Skin epidermis (tissue), 12 donors: ENCODE results near the gene PLXNA4.
"Not testable (repeated sequence)": the region's sequence is repeated elsewhere in the genome, so short reads cannot be mapped to it uniquely, and the experiment has no call there.

Experiments used
- H3K27ac ChIP-seq, 21 experiments: fragments of 200-600 bp; sonication (generic) in 11 of 21; one replicate each; pipeline ENCODE4 v1.5.0; 2020; ENCODE audit warnings: mild to moderate bottlenecking in 3 of 21, inconsistent platforms in 2 of 21, moderate library complexity in 2 of 21
- H3K4me3 ChIP-seq, 7 experiments: fragments of 200-600 bp; sonication (generic) in 2 of 7; one replicate each; pipeline ENCODE4 v1.5.0; 2020; ENCODE audit warnings: inconsistent platforms in 2 of 7, mild to moderate bottlenecking in 2 of 7, moderate library complexity in 1 of 7

PLXNA4 gene

DNA sequence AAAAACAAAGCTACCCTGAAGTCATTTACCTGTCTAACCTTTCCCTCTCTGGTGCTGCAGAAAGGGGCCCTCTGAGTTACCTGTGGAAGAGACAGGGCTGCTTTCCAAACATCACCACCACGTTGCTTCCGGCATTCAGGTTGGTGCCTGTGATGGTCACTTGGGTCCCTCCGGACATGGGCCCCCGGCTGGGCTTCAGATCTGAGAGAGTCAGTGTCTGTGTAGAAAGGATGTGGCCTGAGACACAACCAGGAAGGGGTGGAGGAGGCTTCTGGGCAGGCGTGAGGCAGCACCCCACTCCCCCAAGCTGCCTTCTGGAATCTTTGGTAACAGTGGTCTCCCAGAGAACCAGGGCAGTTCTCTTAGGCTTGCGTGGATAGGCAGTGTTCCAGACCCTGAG lies 388.9 kb downstream of the PLXNA4 start:
- no peak overlapping the region for H3K27ac ChIP-seq
- H3K4me3 ChIP-seq: no peak overlapping the region

- H3K4me3 ChIP-seq: no peak overlapping the region
These were observed 391.1 kb downstream of the PLXNA4 start for GRCh38 chr7:132185150-132185549.

DNA sequence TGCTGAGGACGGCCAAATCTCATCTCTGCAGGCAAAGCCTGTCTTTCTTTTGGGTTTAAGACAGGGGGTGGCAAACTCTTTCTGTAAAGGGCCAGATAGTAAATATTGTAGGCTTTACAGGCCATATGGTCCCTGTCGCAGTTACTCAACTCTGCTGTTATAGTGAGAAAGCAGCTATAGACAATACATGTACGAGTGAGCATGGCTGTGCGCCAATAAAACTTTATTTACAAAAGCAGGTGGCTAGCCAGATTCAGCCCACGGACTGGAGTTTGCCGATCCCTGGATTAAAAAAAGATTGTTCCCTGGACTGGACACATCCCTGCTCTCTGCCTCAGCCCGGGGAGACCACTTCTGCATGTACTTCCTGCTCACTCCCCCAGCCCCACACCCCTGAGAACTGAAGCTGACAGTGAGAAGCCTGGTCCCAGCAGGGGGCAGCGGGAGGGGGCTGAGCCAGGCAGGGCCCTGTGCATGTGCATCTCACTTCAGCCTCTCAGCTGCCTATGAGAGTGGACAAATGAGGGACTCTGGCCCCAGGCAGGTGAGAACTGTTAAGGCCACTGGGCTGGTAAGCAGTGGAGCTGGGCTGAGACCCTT lies 392.4 kb downstream of the PLXNA4 start:
- H3K4me3 ChIP-seq: no peak overlapping the region
- H3K27ac ChIP-seq: no peak overlapping the region

More at GRCh38 chr7:132185150-132185549, 391.1 kb downstream of the PLXNA4 start:
- no peak overlapping the region for H3K27ac ChIP-seq

- no peak overlapping the region for H3K4me3 ChIP-seq
- no peak overlapping the region for H3K27ac ChIP-seq
These were observed 393.3 kb downstream of the PLXNA4 start for GRCh38 chr7:132182992-132183391.

GRCh38 chr7:132181946-132182685 lies 394.2 kb downstream of the PLXNA4 start:
- Histone ChIP-seq H3K27ac (no peak overlapping the region), H3K4me3 (no peak overlapping the region)

DNA sequence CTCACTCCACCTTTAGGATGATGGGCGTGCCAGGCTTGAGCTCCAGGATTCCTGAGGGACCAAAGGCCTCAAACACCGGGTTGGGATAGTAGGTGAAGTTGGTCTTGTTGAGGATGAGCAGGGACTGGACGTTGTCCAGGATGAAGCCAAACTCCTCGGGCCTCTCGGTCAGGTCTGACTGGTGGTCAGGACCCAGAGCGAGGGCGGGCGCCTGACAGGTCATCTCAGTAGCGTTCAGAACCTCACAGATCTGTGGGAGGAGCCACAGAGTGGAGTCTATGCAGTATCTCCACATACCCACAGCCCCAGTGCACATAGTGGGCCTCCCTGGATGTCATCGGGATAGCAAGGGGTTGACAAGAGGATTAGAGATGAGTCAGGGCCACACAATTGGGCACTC lies 394.9 kb downstream of the PLXNA4 start:
- H3K27ac ChIP-seq: no peak overlapping the region
- H3K4me3 ChIP-seq: no peak overlapping the region

DNA sequence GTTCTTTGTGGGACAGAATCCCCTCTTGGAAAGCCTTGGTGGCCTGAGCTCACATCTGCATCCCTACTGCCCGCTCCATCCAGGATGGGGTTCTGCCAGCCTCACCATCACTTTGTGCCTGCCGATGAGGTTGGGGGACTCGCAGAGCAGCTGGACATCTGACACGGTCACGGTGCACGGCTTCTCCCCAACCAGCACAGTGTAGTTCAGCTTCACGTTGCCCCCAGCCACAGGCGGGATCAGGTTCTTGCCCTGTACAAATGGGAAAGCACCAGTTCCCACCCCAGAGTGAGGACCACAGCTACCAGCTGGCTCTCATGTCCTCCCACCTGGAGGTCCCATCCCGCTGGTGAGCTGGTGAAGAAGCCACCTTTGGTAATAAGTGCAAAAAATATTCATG lies 395.8 kb downstream of the PLXNA4 start:
- no peak overlapping the region for H3K27ac ChIP-seq
- H3K4me3 ChIP-seq: no peak overlapping the region

DNA sequence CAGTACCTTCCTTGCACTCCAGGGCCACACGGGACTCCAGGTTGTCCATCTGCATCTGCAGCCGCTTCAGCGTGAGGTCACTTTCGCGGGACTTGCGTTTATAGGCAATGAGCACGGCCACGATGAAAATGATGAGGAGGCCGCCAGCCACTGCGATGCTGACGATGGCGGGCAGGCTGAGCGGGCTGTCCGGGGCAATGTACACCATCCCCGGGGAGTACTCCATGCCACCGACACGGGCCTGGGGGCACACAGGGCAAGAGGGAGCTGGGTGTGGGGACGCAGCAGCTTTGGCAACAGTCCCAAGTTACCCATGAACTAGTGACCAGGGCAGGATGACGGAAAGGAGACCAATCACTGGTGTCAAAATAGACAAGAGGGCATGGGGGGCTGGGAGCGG lies 396.6 kb downstream of the PLXNA4 start:
- H3K4me3 ChIP-seq: no peak overlapping the region
- no peak overlapping the region for H3K27ac ChIP-seq

- Histone ChIP-seq H3K27ac (no peak overlapping the region), H3K4me3 (no peak overlapping the region)
These were observed 397.2 kb downstream of the PLXNA4 start for GRCh38 chr7:132179080-132179430.

DNA sequence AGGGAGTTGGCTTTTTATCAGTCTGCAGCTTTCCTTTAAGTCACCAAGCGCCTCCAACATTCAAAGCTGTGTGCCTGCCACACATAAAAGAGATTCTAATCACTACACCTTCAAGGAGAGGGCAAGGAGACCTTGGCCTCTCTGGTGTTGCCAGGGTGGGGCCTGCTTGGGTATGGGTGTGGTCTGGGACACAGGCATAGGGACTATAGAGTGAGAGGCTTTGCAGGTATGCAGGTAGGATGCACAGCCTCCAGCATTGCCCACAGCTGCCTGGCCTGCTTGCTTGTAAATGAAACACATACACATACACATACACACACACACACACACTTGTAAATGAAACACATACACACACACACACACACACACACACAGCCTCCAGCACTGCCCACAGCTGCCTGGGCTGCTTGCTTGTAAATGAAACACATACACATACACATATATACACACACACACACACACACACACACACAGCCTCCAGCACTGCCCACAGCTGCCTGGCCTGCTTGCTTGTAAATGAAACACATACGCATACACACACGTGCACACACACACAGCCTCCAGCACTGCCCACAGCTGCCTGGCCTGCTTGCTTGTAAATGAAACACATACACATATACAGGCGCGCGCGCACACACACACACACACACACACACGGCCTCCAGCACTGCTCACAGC lies 397.7 kb downstream of the PLXNA4 start:
- H3K4me3 ChIP-seq, H3K27ac ChIP-seq: not testable (repeated sequence)

- H3K4me3 ChIP-seq: no peak overlapping the region
- H3K27ac ChIP-seq: no peak overlapping the region
These were observed 398.4 kb downstream of the PLXNA4 start for GRCh38 chr7:132177708-132178401.

- no peak overlapping the region for H3K4me3 ChIP-seq
- H3K27ac ChIP-seq: no peak overlapping the region
These were observed 399.6 kb downstream of the PLXNA4 start for GRCh38 chr7:132176719-132177118.

GRCh38 chr7:132171130-132171576 lies 405.1 kb downstream of the PLXNA4 start:
- H3K4me3 ChIP-seq: no peak overlapping the region
- no peak overlapping the region for H3K27ac ChIP-seq

DNA sequence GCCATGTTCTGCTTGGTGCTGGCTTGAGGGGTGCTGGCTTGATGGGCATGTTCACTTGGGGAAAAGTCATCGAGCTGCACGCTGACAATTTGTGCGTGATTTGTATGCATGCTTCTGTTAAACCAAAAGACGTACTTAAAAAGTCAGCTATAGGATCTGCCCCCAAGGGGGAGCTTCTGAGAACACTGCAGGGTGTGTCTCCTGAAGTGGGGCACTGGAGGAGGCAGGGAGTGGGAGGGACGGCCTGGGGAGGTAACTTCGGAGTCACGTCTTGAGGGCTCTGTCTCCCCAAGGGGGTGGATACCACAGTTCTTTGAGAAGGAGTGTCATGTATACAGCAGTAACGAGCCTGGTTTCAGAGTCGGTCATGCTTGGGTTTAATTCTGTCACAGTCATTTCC lies 406.5 kb downstream of the PLXNA4 start:
- no peak overlapping the region for H3K4me3 ChIP-seq
- H3K27ac ChIP-seq: no peak overlapping the region

- Histone ChIP-seq H3K27ac (no peak overlapping the region), H3K4me3 (no peak overlapping the region)
These were observed 408.0 kb downstream of the PLXNA4 start for GRCh38 chr7:132168239-132168638.

GRCh38 chr7:132165695-132166094 lies 410.6 kb downstream of the PLXNA4 start:
- not testable (repeated sequence) for H3K27ac ChIP-seq, H3K4me3 ChIP-seq

DNA sequence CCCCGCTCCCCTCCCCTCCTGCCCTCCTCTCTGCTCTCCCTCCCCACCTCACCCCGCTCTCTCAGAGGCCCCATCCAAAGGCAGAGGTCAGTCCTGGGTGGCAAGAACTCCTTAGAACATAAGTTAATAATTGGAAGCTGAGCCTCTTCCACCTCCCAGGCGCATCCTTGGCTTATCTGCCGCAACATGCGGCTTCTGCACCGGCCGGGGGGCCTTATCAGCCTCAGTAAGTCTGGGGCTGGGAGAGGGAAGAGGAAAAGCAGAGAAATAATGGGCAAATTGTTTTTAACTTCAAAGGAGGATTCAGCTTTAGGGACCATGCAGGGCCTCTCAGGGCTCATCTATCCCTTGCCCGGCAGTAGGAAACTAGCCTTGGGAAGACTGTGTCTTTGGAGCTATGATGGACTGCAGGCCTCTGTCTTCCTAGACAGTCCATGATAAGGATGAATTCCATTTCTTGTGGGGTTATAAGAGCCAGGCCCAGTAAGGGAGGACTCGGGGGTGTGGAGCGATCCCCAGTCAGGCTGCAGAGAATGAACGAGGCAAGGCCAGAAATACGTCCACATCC lies 411.6 kb downstream of the PLXNA4 start:
- Histone ChIP-seq H3K27ac (no peak overlapping the region), H3K4me3 (no peak overlapping the region)

DNA sequence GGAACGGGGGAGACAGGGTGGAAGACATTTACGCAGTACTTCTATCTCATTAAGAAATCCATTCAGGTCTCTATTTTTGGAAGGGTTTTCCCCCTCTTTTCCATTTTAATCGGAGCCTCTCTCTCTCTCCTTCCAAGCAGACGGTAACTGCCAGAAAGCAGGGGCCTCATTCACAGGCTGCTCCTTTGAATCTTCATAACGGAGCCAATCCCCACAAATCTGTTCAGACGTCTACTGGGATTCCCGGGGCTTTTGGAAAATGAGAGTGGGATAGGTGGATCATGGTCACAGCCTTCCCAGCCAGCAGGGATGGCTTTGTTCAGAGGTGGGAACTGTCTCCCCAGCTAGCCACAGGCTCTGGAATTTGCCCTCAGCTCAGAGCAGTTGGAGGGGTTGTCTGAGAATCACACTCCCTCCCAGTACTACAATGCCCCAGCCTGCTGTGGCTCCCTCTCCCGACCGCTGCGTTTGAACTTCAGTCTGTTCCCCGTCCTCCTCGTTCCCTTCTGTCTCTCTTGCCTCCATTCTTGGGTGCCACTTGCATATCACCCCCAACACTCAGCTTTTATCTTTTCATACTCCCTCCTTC lies 413.6 kb downstream of the PLXNA4 start:
- Histone ChIP-seq H3K27ac (peak overlapping the region in 1 of 21 experiments; percentile 5), H3K4me3 (no peak overlapping the region)

DNA sequence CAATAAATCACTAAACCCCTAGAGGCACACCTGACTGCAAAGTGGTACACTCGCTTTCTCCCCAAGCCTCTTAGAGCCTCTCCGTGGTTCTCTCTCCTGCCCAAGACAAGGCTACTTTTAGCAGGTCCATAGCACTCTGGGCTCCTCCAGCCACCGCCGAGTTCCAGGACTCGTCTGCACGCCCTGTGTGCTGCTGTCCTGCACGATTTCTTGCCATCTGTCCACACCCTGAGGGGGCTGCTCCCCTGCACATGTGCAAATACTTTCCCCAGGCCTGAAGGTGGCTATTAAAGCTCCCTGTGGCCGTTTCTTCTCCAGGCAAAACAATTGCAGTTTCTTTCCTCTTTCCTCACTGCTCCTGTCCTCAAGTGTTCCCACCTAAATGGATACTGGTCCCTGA lies 414.3 kb downstream of the PLXNA4 start:
- peak overlapping the region in 1 of 21 experiments; percentile 74 for H3K27ac ChIP-seq

DNA sequence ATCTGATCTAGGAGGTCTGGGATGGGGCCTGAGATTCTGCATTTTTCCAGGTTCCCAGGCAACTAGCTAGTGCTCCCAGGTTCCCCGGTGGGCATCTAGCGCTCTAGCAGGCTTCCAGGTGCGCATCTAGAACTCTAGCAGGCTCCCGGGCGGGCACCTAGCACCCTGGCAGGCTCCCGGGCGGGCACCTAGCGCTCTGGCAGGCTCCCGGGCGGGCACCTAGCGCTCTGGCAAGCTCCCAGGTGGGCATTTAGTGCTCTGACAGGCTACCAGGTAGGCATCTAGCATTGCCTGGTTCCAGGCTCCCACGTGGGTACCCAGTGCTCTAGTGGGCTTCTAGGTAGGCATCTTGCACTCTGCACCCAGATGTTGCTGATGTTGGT lies 414.7 kb downstream of the PLXNA4 start:
- Histone ChIP-seq H3K4me3 (no peak overlapping the region), H3K27ac (peak overlapping the region in 8 of 21 experiments; percentile 6 to 77 (median 56))

More for the DNA sequence above, 414.3 kb downstream of the PLXNA4 start:
- no peak overlapping the region for H3K4me3 ChIP-seq
